HepG2 (cell line): ENCODE measurements around the gene ARHGEF39.

Experiments used
- HDAC1 ChIP-seq: sonication (generic); formaldehyde crosslinking; IDR thresholded peaks from 2 replicates; pipeline ENCODE4 v1.5.1; 2020; ENCODE audit warnings: mild to moderate bottlenecking, missing genetic modification reagents
- JUND ChIP-seq: sonication (generic); formaldehyde crosslinking; IDR thresholded peaks from 2 replicates; pipeline ENCODE4 v1.8.0; 2022; ENCODE audit warnings: mild to moderate bottlenecking, missing genetic modification reagents
- POLR2A ChIP-seq, 2 experiments: IDR thresholded peaks; 2 replicates each; pipeline ENCODE4 v1.6.1; 2011; ENCODE audit warnings: low read depth in 2 of 2, low read length in 2 of 2, mild to moderate bottlenecking in 1 of 2, moderate library complexity in 1 of 2; ENCODE audit not compliant: insufficient read depth in 1 of 2
- ZNF253 ChIP-seq: sonication (generic); formaldehyde crosslinking; IDR thresholded peaks from 2 replicates; pipeline ENCODE4 v1.8.0; 2022; ENCODE audit warnings: mild to moderate bottlenecking, missing genetic modification reagents, borderline replicate concordance
- ZNF792 ChIP-seq: IDR thresholded peaks from 2 replicates; pipeline ENCODE4 v1.6.1; 2016

DNA sequence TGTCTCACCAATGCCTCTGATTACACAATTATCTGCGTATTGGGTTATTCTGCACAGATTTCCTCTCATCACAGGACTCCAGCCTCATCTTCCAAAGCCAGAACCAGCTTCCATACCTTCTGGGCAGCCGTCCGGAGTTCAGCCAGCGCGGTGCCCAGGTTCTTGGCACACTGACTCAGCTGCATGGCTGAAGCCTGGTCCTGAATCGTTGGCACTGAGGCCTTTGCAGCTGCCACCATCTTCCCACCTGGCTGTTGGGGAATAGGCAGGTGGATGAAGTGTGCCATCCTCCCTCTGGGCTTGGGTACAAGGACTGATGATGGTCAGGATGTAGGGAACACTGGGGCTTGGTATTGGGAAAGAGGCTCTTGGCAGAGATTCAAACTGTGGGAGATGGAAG lies 49.1 kb upstream of the ARHGEF39 start:
- TF ChIP-seq ZNF253 (no peak), HDAC1 (no peak), ZNF792 (CRISPR knock-in tag) (no peak), JUND (CRISPR knock-in tag) (no peak), POLR2A (IDR thresholded peaks at IDR 0.05; ENCODE audit: insufficient read depth in 1 of 2, low read depth in 2 of 2, low read length in 2 of 2) (no peak)
